Measurements from ENCODE around the gene MEIOSIN. TPM values are rescaled to one million over a fixed set of nuclear protein-coding genes. Genes with fewer than 3 reads are reported as not detected.
"Not testable (repeated sequence)": the region's sequence is repeated elsewhere in the genome, so short reads cannot be mapped to it uniquely, and the experiment has no call there.

The MEIOSIN gene
- total RNA-seq, 1 donor from 2014 or later = not detected

GRCh38 chr19:45792470-45793177 lies 59.4 kb downstream of the MEIOSIN start, which contains the start of gene DMWD:
DMWD (minus strand) TSS chr19:45792845; CDS start chr19:45792756, 89 bp downstream.
- FAIRE-seq = peak; percentile 98
- peak; percentile 99 for DNase-seq (ENCODE audit: low spot score in 2 of 2)

- FAIRE-seq (no peak), DNase-seq (ENCODE audit: low spot score in 2 of 2) (no peak)
Observed at GRCh38 chr19:45793178-45793564, 59.9 kb downstream of the MEIOSIN start.

- FAIRE-seq (no peak), DNase-seq (ENCODE audit: low spot score in 2 of 2) (no peak)
Observed at GRCh38 chr19:45793876-45794275, 60.6 kb downstream of the MEIOSIN start.

GRCh38 chr19:45794627-45795026 lies 61.4 kb downstream of the MEIOSIN start:
- FAIRE-seq = no peak
- DNase-seq (ENCODE audit: low spot score in 2 of 2) = no peak

GRCh38 chr19:45798995-45799517 lies 65.8 kb downstream of the MEIOSIN start:
- no peak for FAIRE-seq
- DNase-seq (ENCODE audit: low spot score in 2 of 2) = peak; percentile 65 to 82

GRCh38 chr19:45799541-45799940 lies 66.3 kb downstream of the MEIOSIN start:
- FAIRE-seq = not testable (repeated sequence)

GRCh38 chr19:45800070-45800553 lies 66.9 kb downstream of the MEIOSIN start:
- DNase-seq (ENCODE audit: low spot score in 2 of 2) (no peak), FAIRE-seq (no peak)

More at GRCh38 chr19:45799541-45799940, 66.3 kb downstream of the MEIOSIN start:
- DNase-seq (ENCODE audit: low spot score in 2 of 2) = not testable (repeated sequence)

GRCh38 chr19:45801603-45802175 lies 68.5 kb downstream of the MEIOSIN start:
- no peak for DNase-seq (ENCODE audit: low spot score in 2 of 2)
- no peak for FAIRE-seq

- no peak for DNase-seq (ENCODE audit: low spot score in 2 of 2)
- no peak for FAIRE-seq
Observed at GRCh38 chr19:45804140-45804958, 71.1 kb downstream of the MEIOSIN start.

GRCh38 chr19:45804959-45805230 lies 71.7 kb downstream of the MEIOSIN start:
- DNase-seq (ENCODE audit: low spot score in 2 of 2) = no peak
- FAIRE-seq = no peak

GRCh38 chr19:45805719-45806118 lies 72.5 kb downstream of the MEIOSIN start:
- DNase-seq (ENCODE audit: low spot score in 2 of 2) (no peak), FAIRE-seq (no peak)

GRCh38 chr19:45809643-45810159 lies 76.5 kb downstream of the MEIOSIN start:
- no peak for FAIRE-seq

GRCh38 chr19:45812297-45812696 lies 79.1 kb downstream of the MEIOSIN start:
- FAIRE-seq = no peak

More at GRCh38 chr19:45809643-45810159, 76.5 kb downstream of the MEIOSIN start:
- DNase-seq (ENCODE audit: low spot score in 2 of 2) = no peak

More at GRCh38 chr19:45812297-45812696, 79.1 kb downstream of the MEIOSIN start:
- DNase-seq (ENCODE audit: low spot score in 2 of 2) = no peak

Other genes starting within 250 kb of the MEIOSIN start
- 54.2 TPM for gene RTN2, start 236.4 kb upstream of the MEIOSIN start, total RNA-seq
- gene PPM1N, start 235.0 kb upstream of the MEIOSIN start, total RNA-seq = 0.82 TPM
- gene VASP, start 226.0 kb upstream of the MEIOSIN start, total RNA-seq = 9.0 TPM
- gene OPA3, start 148.6 kb upstream of the MEIOSIN start, total RNA-seq = 1.6 TPM
- under 0.01 TPM for gene GPR4, start 131.2 kb upstream of the MEIOSIN start, total RNA-seq
- 13.0 TPM for gene EML2, start 94.0 kb upstream of the MEIOSIN start, total RNA-seq
- 0.41 TPM for gene GIPR, start 65.2 kb upstream of the MEIOSIN start, total RNA-seq
- 157 TPM for gene SNRPD2, start 41.5 kb upstream of the MEIOSIN start, total RNA-seq
- gene QPCTL, start 40.8 kb upstream of the MEIOSIN start, total RNA-seq = 8.2 TPM
- 13.9 TPM for gene FBXO46, start 2.5 kb upstream of the MEIOSIN start, total RNA-seq
- 0.82 TPM for gene SIX5, start 35.8 kb downstream of the MEIOSIN start, total RNA-seq
- gene DMPK, start 49.1 kb downstream of the MEIOSIN start, total RNA-seq = 13.9 TPM
- gene DMWD, start 59.4 kb downstream of the MEIOSIN start, total RNA-seq = 47.7 TPM
- gene RSPH6A, start 81.9 kb downstream of the MEIOSIN start, total RNA-seq = not detected
- 18.3 TPM for gene SYMPK, start 129.7 kb downstream of the MEIOSIN start, total RNA-seq
- gene FOXA3, start 130.9 kb downstream of the MEIOSIN start, total RNA-seq = not detected
- gene IRF2BP1, start 152.7 kb downstream of the MEIOSIN start, total RNA-seq = 36.7 TPM
- gene MYPOP, start 169.2 kb downstream of the MEIOSIN start, total RNA-seq = 0.82 TPM
- gene NANOS2, start 181.3 kb downstream of the MEIOSIN start, total RNA-seq = not detected
- 8.6 TPM for gene NOVA2, start 240.4 kb downstream of the MEIOSIN start, total RNA-seq